ENCODE results near the gene PARG.
"Not testable (repeated sequence)": the region's sequence is repeated elsewhere in the genome, so short reads cannot be mapped to it uniquely, and the experiment has no call there.

DNA sequence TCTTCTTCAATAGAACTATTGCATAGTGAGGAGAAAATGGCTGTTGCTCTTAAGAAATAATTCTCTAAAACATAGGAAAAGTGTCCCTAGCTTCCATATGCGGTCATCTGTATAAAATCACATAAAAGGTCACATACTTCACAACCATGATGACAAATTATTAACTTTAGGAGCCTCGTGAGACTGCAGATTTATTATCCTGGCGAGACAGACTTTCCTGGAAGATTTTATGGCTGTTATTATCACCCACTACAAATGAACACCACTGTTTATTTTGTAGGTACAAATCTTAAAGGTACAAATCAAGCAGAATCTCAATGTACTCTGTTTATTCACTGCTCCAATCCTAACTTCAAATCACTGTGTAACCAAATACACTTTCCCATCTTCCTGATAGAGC, 70.4 kb downstream of the PARG start:
- TF ChIP-seq, protein P1, sequence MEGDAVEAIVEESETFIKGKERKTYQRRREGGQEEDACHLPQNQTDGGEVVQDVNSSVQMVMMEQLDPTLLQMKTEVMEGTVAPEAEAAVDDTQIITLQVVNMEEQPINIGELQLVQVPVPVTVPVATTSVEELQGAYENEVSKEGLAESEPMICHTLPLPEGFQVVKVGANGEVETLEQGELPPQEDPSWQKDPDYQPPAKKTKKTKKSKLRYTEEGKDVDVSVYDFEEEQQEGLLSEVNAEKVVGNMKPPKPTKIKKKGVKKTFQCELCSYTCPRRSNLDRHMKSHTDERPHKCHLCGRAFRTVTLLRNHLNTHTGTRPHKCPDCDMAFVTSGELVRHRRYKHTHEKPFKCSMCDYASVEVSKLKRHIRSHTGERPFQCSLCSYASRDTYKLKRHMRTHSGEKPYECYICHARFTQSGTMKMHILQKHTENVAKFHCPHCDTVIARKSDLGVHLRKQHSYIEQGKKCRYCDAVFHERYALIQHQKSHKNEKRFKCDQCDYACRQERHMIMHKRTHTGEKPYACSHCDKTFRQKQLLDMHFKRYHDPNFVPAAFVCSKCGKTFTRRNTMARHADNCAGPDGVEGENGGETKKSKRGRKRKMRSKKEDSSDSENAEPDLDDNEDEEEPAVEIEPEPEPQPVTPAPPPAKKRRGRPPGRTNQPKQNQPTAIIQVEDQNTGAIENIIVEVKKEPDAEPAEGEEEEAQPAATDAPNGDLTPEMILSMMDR (IDR thresholded peaks at IDR 0.05), result not testable (repeated sequence)
- not testable (repeated sequence) for TF ChIP-seq POLR2A (IDR thresholded peaks at IDR 0.05); EP300 (IDR thresholded peaks at IDR 0.05; ENCODE audit: low read depth)
